ENCODE measurements around the gene ANKS1B.

The ANKS1B gene

DNA sequence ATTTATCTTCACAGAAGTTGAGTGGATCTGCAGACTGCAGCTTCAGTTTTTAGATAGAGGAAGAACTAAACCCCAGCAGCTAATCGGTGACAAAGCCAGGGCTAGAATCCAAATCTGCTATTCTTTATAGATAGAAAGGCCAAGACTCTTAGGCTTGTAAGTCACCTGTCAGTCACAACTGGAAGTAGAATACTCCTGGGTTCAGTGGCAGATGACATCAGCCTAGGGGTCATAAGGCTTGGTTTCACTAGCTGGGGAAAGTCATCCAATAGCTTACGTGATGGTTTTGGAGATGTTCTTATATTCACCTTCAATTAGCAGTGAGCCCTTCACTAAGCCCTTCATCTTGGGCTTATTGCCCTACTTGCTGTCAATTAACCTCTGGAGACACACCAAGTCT lies 1246.2 kb downstream of the ANKS1B start:
- DNase-seq: no peak

DNA sequence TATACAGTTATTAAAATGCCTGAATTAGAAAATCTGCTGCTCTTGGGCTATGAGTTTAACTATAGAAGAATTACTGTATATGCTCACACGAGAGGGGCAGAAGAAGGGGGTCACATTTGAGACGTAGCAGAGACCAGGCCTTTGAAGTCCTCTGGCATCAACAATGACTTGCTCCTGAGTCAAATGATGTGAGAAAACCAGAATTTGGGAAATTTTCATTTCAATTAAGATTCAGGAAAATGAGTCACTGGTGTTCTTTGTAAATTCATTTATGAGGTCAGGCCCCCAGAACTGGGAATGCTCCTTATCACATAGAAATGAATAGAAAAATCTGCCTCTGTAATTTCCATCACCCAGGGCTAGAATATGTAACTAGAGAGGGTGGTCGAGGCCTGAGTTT lies 1246.7 kb downstream of the ANKS1B start:
- no peak for DNase-seq

DNA sequence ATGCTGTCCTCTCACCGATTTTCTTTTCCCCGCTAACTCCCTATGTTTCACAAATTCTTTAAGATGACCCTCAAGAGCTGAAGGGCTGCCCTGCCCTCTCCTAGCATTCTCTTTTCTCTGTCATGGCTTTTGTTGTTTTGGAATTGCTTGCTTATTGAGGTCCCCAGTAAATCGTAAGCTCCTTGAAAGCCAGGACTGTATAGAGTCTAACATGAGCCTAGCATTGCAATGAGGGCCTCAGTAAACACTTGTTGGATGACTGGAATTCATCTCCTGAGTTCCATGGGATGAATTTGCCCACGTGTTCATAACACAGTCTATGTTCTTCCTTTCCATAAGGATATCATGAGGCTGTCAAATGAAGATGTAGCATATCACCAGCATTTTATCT lies 1247.4 kb downstream of the ANKS1B start:
- no peak for DNase-seq

- DNase-seq: no peak
Observed at GRCh38 chr12:98736352-98737321, 1248.1 kb downstream of the ANKS1B start.

DNA sequence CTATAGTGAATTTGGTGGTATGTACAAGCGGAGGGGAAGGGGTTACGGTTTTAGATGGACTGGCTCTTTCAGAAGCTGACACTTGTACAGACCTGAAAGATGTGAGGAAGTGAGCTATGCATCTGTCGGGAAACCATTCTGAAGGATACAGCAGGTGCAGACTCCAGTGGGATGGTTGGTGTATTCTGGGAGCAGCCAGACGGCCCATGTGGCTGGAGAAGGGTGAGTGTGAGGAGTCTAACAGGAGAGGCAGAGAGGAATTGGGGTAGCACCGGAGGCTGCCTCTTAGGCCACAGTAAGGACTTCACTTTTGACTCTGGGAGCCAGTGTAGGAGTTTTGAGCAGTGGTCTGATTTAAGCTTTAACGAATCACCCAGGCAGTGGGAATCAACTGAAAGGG lies 1248.9 kb downstream of the ANKS1B start:
- no peak for DNase-seq

DNA sequence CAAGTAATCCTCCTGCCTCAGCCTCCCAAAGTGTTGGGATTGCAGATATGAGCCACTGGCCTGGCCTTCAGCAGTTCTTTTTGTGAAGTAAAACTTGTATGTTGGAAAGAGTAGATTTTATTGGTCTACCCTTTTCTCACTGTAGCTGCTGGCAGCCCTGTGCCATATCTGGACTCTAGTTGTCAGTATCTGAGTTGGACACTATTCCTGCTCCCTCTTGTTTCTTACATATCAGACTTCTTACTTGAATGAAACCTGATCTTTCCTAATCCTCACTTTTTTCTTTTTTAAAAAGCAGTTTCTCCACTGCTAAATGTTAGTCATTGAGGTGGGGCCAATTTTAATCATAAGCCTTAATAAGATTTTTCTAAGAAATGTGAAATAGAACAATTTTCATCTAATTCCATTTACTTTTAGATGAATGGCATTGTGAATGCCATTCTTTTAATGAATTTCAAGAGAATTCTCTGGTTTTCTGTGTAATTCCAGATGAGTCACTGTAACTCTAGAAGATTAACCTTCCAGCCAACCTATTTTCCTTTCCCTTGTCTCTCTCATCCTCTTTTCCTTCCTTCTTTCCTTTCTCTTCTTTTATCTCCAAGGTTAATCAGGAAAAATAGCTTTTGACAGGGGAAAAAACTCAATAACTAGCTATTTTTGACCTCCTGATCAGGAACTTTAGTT lies 1250.9 kb downstream of the ANKS1B start:
- no peak for DNase-seq

GRCh38 chr12:98730412-98730811 lies 1254.3 kb downstream of the ANKS1B start:
- DNase-seq: no peak

DNA sequence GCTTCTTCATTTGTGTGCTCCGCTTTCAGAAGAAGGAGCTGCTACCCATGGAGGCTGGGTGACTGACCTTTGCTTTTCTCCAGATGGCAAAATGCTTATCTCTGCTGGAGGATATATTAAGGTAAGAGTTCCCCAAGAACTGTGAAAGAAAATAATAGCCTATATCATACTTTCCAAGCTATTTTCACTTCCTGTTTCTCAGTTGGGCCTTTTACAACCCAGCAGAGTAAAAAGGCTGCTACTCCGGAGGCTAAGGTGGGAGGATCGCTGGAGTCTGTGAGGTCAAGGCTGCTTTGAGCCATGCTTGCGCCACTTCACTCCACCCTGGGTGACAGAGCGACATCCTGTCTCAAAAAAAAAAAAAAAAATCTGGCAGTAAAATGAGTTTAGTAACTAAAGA lies 1257.5 kb downstream of the ANKS1B start:
- no peak for DNase-seq

- DNase-seq: peak; percentile 65 to 67
Observed at GRCh38 chr12:98725476-98726247, 1259.1 kb downstream of the ANKS1B start.

- no peak for DNase-seq
Observed at GRCh38 chr12:98724384-98725155, 1260.2 kb downstream of the ANKS1B start.

- no peak for DNase-seq
Observed at GRCh38 chr12:98721204-98721702, 1263.5 kb downstream of the ANKS1B start.

DNA sequence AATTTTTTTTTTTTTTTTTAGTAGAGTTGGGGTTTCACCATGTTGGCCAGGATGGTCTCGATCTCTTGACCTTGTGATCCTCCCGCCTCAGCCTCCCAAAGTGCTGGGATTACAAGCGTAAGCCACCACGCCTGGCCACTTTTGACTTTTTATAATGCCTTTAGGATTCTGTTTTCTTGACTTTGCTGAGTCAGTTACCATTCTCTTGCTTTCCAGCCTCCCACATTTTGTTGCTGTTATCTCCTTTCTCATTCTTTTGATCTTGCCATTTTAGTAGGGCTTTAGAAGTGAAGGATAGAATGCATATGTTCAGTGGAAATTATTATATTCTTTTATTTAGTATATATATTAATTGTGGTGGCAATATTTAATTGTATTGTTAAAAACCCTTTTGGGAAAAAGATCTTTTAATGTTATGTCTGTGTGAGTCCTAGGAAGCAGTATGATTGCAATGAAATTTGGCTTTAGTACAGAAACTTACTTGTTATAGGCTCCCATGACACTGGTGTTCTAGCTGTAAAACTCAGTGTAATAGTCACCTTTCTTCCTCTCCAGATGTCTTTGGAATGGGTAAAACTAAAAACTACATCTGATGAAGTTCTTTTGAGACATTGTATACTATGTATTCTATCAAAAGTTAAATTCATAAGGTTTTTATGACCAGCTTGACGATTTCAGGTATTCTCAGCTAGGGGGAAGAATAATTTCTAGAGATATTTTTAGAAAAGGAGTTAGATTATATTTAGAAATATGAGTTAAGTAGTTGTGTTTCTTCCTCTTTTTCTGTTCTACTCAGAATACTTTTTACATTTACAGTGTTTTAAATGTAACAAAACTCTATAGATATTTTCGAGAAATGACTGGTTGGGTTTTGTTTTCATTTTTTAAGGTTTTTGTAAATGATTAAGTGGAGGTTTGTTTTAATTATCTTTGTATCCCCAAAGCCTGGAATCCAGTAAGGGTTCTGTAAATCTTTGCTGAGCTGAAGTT lies 1264.9 kb downstream of the ANKS1B start:
- no peak for DNase-seq

DNA sequence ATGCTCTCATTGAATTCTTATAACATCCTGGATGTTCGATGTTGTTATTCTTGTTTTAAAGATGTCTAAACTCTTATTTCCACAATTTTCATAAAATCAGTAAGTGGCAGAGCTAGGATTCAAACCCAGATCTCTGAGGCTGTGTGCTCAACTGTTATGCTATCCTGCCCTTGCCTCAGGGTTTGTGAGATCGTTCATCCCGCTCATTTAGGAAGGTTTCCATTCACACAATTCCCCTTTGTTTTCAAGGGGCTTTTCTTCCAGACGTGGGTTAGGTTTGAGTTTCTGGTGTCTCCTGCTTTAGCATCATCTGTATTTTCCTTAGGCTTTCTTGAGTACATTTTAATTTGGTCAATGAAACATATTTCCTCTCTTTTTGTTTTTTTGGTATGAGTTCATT lies 1270.3 kb downstream of the ANKS1B start:
- no peak for DNase-seq

DNA sequence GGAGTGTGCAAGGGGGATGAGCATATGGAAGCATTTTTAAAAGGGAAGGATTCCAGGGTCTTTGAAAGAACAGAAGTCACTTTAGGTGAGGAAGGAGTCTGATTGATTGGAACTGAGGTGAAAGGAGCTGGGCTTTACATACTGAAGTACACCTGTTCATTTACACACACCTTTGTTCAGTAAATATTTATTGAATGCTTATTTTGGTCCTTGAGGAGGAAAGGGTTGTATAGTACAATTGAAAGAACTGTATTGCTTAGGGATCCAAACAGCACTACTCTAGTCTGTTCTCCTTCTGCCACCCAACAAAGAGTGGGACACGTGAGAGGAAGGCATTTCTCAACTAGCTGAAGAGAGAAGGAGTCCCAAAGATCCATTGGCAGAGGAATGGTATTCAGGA lies 1275.7 kb downstream of the ANKS1B start:
- no peak for DNase-seq

DNA sequence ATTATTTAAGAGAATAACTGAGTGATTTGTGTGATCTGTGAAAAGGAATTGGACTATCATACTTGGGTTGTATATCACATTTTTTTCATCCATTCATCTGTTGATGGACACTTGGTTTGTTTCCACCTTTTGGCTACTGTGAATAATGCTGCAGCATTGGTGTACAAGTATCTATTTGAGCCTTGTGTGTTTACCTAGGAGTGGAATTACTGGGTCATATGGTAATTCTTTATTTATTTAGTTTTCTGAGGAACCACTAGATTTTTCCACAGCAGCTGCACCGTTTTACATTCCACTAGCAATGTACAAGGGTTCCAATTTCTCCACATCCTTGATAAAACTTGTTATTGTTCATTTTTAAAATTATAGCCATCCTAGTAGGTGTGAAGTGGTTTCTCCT lies 1283.6 kb downstream of the ANKS1B start:
- no peak for DNase-seq

GRCh38 chr12:98699586-98699985 lies 1285.2 kb downstream of the ANKS1B start:
- no peak for DNase-seq

- peak; percentile 62 to 71 for DNase-seq
Observed at GRCh38 chr12:98698603-98699463, 1285.9 kb downstream of the ANKS1B start.

GRCh38 chr12:98697209-98697608 lies 1287.5 kb downstream of the ANKS1B start:
- DNase-seq: no peak

GRCh38 chr12:98696036-98696646 lies 1288.6 kb downstream of the ANKS1B start:
- DNase-seq: no peak

DNA sequence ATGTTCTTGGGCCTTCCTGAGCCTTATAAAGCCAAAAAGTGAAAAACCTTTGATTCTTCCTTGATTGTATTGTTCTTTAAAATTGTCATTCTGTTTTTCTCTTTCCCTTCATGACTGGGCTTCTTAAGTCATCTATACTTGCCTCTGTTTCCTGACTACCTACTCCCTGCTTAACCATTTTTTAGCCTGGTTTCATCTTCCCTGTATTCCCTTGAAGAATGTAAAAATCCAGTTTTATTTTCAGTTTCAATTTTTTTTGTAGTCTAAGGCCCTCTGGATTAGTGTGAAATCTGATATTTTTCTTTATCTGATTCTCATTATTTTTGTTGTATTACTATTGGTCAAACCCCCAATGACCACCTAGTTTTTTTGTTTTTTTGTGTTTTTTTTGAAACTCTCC lies 1293.4 kb downstream of the ANKS1B start:
- DNase-seq: no peak
